Esophagus squamous epithelium (tissue), 4 donors: ENCODE results near the gene C15orf61.

ENCODE experiments used
- POLR2A ChIP-seq, 4 donors: fragments of 450-650 bp; IDR thresholded peaks; one replicate each; pipeline ENCODE4 v1.6.1; 2017; ENCODE audit warnings: antibody characterized with exemption in 4 of 4, mild to moderate bottlenecking in 4 of 4, moderate library complexity in 3 of 4
- TF ChIP-seq, protein P1 (sequence below), 6 experiments: fragments of 450-650 bp in 4 of 6; fragments of 200-600 bp in 2 of 6; sonication (generic) in 2 of 6; IDR thresholded peaks; one replicate each; pipeline ENCODE4 v1.5.1; 2016 to 2019; ENCODE audit warnings: antibody characterized with exemption in 6 of 6, mild to moderate bottlenecking in 4 of 6, moderate library complexity in 4 of 6

DNA sequence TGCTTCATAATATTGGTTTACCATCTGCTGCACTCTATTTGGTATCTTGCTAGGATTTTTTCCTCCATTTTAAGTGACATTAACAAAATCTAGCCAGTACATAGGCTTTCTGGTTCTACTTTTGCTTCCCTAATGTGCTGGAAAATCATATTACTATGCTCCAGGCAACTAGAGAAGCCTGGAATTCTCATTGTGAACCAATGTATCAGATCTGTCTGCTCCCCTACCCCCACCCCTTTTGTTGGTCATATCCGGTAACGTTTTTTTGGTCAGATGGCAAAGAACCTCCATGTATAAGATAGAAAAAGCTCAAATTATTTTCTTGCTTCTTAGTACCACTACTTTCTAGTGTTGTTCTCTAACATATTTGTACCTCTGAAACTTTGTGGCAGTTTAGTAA, 38.6 kb downstream of the C15orf61 start:
- TF ChIP-seq POLR2A (IDR thresholded peaks at IDR 0.05): no peak
- TF ChIP-seq, protein P1, sequence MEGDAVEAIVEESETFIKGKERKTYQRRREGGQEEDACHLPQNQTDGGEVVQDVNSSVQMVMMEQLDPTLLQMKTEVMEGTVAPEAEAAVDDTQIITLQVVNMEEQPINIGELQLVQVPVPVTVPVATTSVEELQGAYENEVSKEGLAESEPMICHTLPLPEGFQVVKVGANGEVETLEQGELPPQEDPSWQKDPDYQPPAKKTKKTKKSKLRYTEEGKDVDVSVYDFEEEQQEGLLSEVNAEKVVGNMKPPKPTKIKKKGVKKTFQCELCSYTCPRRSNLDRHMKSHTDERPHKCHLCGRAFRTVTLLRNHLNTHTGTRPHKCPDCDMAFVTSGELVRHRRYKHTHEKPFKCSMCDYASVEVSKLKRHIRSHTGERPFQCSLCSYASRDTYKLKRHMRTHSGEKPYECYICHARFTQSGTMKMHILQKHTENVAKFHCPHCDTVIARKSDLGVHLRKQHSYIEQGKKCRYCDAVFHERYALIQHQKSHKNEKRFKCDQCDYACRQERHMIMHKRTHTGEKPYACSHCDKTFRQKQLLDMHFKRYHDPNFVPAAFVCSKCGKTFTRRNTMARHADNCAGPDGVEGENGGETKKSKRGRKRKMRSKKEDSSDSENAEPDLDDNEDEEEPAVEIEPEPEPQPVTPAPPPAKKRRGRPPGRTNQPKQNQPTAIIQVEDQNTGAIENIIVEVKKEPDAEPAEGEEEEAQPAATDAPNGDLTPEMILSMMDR (IDR thresholded peaks at IDR 0.05): no peak
